ENCODE results near the gene NR4A3. TPM values are rescaled to one million over a fixed set of nuclear protein-coding genes. Genes with fewer than 3 reads are reported as not detected.

Gene NR4A3
- total and polyA plus RNA-seq, 9 of the 15 experiments (the other 6 are each of a cell fraction or from before 2014, with no cell fraction given), result 0.04 to 0.07 TPM; not detected in 7

DNA sequence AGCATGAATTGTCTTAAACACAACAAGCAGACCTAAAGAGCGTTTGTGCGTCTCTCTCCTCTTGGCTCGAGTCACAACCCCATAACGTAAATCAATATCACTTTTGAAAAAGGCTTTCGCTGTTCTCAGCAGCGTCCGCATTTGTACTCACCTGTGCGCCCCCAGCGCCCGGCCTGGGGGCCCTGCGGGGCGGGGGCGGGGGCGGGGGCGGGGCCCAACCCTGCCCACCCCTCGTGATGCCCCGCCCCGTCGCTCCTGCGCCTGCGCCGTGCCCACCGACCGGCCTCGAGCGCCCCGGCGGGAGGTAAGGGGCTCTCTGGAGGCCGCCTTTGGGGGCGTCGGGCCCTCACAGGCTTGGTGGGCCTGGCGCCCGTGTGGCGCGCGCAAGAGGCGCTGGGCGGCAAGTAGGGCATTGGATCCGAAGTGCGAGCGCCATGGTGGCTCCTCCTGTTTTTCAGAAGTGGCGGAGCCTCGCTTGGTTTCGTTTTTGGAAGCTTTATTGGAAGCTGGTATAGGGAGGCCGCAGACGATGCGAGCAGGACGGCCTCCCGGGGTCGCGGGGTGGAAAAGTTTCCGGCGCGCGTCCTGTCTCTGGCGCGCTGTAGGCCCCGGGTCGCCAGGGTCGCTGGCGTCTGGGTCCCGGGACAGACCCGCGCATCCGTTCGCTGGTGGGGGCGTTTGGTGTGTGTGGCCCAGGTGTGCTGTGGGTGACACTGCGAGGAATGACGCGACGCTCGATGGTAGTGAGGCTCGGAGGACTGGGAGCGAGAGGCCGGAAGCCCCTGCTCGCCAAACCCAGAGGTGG, 84.9 kb downstream of the NR4A3 start, which contains the start of gene STX17 (continued):
- TF ChIP-seq, protein P1, sequence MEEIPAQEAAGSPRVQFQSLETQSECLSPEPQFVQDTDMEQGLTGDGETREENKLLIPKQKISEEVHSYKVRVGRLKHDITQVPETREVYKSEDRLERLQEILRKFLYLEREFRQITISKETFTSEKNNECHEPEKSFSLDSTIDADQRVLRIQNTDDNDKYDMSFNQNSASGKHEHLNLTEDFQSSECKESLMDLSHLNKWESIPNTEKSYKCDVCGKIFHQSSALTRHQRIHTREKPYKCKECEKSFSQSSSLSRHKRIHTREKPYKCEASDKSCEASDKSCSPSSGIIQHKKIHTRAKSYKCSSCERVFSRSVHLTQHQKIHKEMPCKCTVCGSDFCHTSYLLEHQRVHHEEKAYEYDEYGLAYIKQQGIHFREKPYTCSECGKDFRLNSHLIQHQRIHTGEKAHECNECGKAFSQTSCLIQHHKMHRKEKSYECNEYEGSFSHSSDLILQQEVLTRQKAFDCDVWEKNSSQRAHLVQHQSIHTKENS (CRISPR knock-in tag; IDR thresholded peaks at IDR 0.05), result no peak
- TF ChIP-seq, protein P2, sequence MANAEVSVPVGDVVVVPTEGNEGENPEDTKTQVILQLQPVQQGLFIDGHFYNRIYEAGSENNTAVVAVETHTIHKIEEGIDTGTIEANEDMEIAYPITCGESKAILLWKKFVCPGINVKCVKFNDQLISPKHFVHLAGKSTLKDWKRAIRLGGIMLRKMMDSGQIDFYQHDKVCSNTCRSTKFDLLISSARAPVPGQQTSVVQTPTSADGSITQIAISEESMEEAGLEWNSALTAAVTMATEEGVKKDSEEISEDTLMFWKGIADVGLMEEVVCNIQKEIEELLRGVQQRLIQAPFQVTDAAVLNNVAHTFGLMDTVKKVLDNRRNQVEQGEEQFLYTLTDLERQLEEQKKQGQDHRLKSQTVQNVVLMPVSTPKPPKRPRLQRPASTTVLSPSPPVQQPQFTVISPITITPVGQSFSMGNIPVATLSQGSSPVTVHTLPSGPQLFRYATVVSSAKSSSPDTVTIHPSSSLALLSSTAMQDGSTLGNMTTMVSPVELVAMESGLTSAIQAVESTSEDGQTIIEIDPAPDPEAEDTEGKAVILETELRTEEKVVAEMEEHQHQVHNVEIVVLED (CRISPR knock-in tag; IDR thresholded peaks at IDR 0.05), result no peak
- 0 out of 2 replicates have a peak, but pooled peaks have one; percentile 23 for TF ChIP-seq SMARCE1 (IDR thresholded peaks at IDR 0.05)
- TF ChIP-seq, protein P3, sequence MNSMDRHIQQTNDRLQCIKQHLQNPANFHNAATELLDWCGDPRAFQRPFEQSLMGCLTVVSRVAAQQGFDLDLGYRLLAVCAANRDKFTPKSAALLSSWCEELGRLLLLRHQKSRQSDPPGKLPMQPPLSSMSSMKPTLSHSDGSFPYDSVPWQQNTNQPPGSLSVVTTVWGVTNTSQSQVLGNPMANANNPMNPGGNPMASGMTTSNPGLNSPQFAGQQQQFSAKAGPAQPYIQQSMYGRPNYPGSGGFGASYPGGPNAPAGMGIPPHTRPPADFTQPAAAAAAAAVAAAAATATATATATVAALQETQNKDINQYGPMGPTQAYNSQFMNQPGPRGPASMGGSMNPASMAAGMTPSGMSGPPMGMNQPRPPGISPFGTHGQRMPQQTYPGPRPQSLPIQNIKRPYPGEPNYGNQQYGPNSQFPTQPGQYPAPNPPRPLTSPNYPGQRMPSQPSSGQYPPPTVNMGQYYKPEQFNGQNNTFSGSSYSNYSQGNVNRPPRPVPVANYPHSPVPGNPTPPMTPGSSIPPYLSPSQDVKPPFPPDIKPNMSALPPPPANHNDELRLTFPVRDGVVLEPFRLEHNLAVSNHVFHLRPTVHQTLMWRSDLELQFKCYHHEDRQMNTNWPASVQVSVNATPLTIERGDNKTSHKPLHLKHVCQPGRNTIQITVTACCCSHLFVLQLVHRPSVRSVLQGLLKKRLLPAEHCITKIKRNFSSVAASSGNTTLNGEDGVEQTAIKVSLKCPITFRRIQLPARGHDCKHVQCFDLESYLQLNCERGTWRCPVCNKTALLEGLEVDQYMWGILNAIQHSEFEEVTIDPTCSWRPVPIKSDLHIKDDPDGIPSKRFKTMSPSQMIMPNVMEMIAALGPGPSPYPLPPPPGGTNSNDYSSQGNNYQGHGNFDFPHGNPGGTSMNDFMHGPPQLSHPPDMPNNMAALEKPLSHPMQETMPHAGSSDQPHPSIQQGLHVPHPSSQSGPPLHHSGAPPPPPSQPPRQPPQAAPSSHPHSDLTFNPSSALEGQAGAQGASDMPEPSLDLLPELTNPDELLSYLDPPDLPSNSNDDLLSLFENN (IDR thresholded peaks at IDR 0.05; ENCODE audit: low read depth in 2 of 2, low read length in 2 of 2), result no peak
- no peak for TF ChIP-seq HMG20B (CRISPR knock-in tag; IDR thresholded peaks at IDR 0.05)
- no peak for TF ChIP-seq NEUROD1 (IDR thresholded peaks at IDR 0.05; ENCODE audit: borderline replicate concordance, low read depth, low read length, partially characterized antibody)
- no peak for TF ChIP-seq HMG20A (CRISPR knock-in tag; conservative IDR thresholded peaks at IDR 0.05)
- TF ChIP-seq, protein P4, sequence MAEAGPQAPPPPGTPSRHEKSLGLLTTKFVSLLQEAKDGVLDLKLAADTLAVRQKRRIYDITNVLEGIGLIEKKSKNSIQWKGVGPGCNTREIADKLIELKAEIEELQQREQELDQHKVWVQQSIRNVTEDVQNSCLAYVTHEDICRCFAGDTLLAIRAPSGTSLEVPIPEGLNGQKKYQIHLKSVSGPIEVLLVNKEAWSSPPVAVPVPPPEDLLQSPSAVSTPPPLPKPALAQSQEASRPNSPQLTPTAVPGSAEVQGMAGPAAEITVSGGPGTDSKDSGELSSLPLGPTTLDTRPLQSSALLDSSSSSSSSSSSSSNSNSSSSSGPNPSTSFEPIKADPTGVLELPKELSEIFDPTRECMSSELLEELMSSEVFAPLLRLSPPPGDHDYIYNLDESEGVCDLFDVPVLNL (CRISPR knock-in tag; IDR thresholded peaks at IDR 0.05; ENCODE audit: low read depth), result no peak
- TF ChIP-seq, protein P5, sequence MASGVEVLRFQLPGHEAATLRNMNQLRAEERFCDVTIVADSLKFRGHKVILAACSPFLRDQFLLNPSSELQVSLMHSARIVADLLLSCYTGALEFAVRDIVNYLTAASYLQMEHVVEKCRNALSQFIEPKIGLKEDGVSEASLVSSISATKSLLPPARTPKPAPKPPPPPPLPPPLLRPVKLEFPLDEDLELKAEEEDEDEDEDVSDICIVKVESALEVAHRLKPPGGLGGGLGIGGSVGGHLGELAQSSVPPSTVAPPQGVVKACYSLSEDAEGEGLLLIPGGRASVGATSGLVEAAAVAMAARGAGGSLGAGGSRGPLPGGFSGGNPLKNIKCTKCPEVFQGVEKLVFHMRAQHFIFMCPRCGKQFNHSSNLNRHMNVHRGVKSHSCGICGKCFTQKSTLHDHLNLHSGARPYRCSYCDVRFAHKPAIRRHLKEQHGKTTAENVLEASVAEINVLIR (CRISPR knock-in tag; IDR thresholded peaks at IDR 0.05), result no peak
- TF ChIP-seq, protein P6, sequence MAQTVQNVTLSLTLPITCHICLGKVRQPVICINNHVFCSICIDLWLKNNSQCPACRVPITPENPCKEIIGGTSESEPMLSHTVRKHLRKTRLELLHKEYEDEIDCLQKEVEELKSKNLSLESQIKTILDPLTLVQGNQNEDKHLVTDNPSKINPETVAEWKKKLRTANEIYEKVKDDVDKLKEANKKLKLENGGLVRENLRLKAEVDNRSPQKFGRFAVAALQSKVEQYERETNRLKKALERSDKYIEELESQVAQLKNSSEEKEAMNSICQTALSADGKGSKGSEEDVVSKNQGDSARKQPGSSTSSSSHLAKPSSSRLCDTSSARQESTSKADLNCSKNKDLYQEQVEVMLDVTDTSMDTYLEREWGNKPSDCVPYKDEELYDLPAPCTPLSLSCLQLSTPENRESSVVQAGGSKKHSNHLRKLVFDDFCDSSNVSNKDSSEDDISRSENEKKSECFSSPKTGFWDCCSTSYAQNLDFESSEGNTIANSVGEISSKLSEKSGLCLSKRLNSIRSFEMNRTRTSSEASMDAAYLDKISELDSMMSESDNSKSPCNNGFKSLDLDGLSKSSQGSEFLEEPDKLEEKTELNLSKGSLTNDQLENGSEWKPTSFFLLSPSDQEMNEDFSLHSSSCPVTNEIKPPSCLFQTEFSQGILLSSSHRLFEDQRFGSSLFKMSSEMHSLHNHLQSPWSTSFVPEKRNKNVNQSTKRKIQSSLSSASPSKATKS (CRISPR knock-in tag; IDR thresholded peaks at IDR 0.05), result no peak
- TF ChIP-seq ZNF384 (IDR thresholded peaks at IDR 0.05; ENCODE audit: low read depth, low read length), result no peak
- TF ChIP-seq MTA2 (IDR thresholded peaks at IDR 0.05; ENCODE audit: low read depth), result no peak
- TF ChIP-seq, protein P7, sequence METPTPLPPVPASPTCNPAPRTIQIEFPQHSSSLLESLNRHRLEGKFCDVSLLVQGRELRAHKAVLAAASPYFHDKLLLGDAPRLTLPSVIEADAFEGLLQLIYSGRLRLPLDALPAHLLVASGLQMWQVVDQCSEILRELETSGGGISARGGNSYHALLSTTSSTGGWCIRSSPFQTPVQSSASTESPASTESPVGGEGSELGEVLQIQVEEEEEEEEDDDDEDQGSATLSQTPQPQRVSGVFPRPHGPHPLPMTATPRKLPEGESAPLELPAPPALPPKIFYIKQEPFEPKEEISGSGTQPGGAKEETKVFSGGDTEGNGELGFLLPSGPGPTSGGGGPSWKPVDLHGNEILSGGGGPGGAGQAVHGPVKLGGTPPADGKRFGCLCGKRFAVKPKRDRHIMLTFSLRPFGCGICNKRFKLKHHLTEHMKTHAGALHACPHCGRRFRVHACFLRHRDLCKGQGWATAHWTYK (CRISPR knock-in tag; IDR thresholded peaks at IDR 0.05), result 0 out of 2 replicates have a peak, but pooled peaks have one; percentile 15
